ENCODE data around the gene COL13A1. TPM values are rescaled to one million over a fixed set of nuclear protein-coding genes. Genes with fewer than 3 reads are reported as not detected.

COL13A1 gene
- polyA plus RNA-seq, 1 of the 3 experiments (the other 2 are of a cell fraction) = 26.7 TPM

DNA sequence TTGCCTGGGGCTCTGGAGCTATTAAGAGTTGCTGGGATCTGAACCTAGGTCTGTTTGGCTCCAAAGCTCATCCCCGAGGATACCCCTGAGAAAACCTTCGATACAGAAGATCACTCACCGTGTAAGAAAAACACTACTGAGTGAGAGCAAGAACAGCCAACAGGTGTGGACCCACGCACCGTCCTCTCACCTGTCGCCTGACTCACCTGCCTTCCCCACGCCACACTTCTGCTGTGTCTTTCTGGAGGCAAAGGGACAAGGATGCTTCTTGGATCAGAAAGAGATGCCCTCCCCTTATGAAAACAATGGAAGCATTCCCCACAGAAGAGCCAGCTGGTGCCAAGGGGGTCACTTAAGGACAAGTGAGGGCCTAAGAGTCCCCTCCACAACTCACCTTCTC lies 46.7 kb downstream of the COL13A1 start (continued):
- TF ChIP-seq REST (IDR thresholded peaks at IDR 0.05; ENCODE audit: low read depth, low read length) = no peak
- TF ChIP-seq MEF2A (IDR thresholded peaks at IDR 0.05; ENCODE audit: borderline replicate concordance, low read depth) = no peak
- TF ChIP-seq RCOR1 (IDR thresholded peaks at IDR 0.05; ENCODE audit: low read length) = no peak

GRCh38 chr10:69849825-69850224 lies 48.1 kb downstream of the COL13A1 start:
- TF ChIP-seq CHD2 (IDR thresholded peaks at IDR 0.05; ENCODE audit: low read length, partially characterized antibody) (no peak), FOSL2 (IDR thresholded peaks at IDR 0.05; ENCODE audit: borderline replicate concordance, low read depth) (no peak), MEF2A (IDR thresholded peaks at IDR 0.05; ENCODE audit: borderline replicate concordance, low read depth) (no peak), FOXJ3 (CRISPR knock-in tag; IDR thresholded peaks at IDR 0.05) (no peak), USF1 (IDR thresholded peaks at IDR 0.05; ENCODE audit: borderline replicate concordance, low read depth) (no peak), TCF12 (IDR thresholded peaks at IDR 0.05) (no peak), RXRA (IDR thresholded peaks at IDR 0.05; ENCODE audit: borderline replicate concordance, low read depth) (no peak), ELF1 (IDR thresholded peaks at IDR 0.05) (no peak), TAF1 (IDR thresholded peaks at IDR 0.05; ENCODE audit: borderline replicate concordance, low read depth, low read length) (no peak), RCOR1 (IDR thresholded peaks at IDR 0.05; ENCODE audit: low read length) (no peak), EP300 (IDR thresholded peaks at IDR 0.05; ENCODE audit: borderline replicate concordance in 1 of 2, low read depth in 1 of 2, low read length in 1 of 2) (no peak), FOXM1 (IDR thresholded peaks at IDR 0.05; ENCODE audit: low read depth) (no peak), MXI1 (IDR thresholded peaks at IDR 0.05; ENCODE audit: low read depth, low read length) (no peak), IRF3 (IDR thresholded peaks at IDR 0.05; ENCODE audit: low read depth, low read length) (no peak), CTCF (IDR thresholded peaks at IDR 0.05) (no peak), GABPA (IDR thresholded peaks at IDR 0.05; ENCODE audit: low read depth) (no peak)
- TF ChIP-seq, protein P1, sequence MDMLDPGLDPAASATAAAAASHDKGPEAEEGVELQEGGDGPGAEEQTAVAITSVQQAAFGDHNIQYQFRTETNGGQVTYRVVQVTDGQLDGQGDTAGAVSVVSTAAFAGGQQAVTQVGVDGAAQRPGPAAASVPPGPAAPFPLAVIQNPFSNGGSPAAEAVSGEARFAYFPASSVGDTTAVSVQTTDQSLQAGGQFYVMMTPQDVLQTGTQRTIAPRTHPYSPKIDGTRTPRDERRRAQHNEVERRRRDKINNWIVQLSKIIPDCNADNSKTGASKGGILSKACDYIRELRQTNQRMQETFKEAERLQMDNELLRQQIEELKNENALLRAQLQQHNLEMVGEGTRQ (IDR thresholded peaks at IDR 0.05; ENCODE audit: borderline replicate concordance, low read depth, low read length) = no peak
- no peak overlapping the region for H3K4me3 ChIP-seq (ENCODE audit: low read depth in 2 of 2, low read length in 1 of 2)
- H3K27me3 ChIP-seq (ENCODE audit: insufficient read depth) = no peaks in the 10 kb centered on the region
- no peak overlapping the region for H3K27ac ChIP-seq (ENCODE audit: low read depth in 2 of 2, low read length in 1 of 2)
- peaks cover 7% of the 10 kb centered on the region for H3F3A ChIP-seq (replicated peaks; ENCODE audit: insufficient read depth)
- POLR2A ChIA-PET = no interaction called here
- no peaks in the 10 kb centered on the region for H3K9me3 ChIP-seq
- 87% methylated on average over 7 of the region's 7 CpGs for WGBS (ENCODE audit: low lambda C conversion rate)
- no peak overlapping the region for H2AFZ ChIP-seq (ENCODE audit: low read depth)
- H4K20me1 ChIP-seq (ENCODE audit: insufficient read depth) = no peaks in the 10 kb centered on the region
- H3K4me2 ChIP-seq = no peak overlapping the region
- H3K36me3 ChIP-seq (replicated peaks in 1 of 2; ENCODE audit: control insufficient read depth in 1 of 2, insufficient read depth in 2 of 2, low read length in 1 of 2) = no peaks in the 10 kb centered on the region
- no peaks in the 10 kb centered on the region for H3K9me2 ChIP-seq
- no peaks in the 10 kb centered on the region for H3K79me2 ChIP-seq (ENCODE audit: insufficient read depth)
- H3K9ac ChIP-seq = no peak overlapping the region
- no peak for DNase-seq
- H3K4me1 ChIP-seq (ENCODE audit: control insufficient read depth in 1 of 2, insufficient read depth in 2 of 2, low read depth in 1 of 2, low read length in 1 of 2) = peaks cover 24 to 27% of the 10 kb centered on the region in 2 experiments
- CTCF ChIA-PET = interaction anchor here (1.2 kb wide), 1 partner anchor 52 kb away, joined by 3 read pairs; no protein-coding TSS in a partner anchor

Measured in SK-N-SH (cell line).